GM12892 (cell line): ENCODE measurements around the gene IRF3.
A peak's percentile ranks its signal among the peaks of the same experiment; 100 is the strongest.

Experiments
- POLR2A ChIP-seq: IDR thresholded peaks from 2 replicates; pipeline ENCODE4 v1.6.1; 2011; ENCODE audit warnings: low read depth, low read length, control low read depth
- POLR2AphosphoS5 ChIP-seq: IDR thresholded peaks from 2 replicates; pipeline ENCODE4 v1.6.1; 2011; ENCODE audit warnings: low read depth, low read length, control low read depth
- TAF1 ChIP-seq: IDR thresholded peaks from 2 replicates; pipeline ENCODE4 v1.6.1; 2011; ENCODE audit warnings: low read depth, mild to moderate bottlenecking, control low read depth, low read length, borderline replicate concordance

- TF ChIP-seq POLR2A, result peak; percentile 13; the same call in 1 of the 2 replicates
- no peak for TF ChIP-seq TAF1
- no peak for TF ChIP-seq POLR2AphosphoS5
Measured at GRCh38 chr19:49658566-49659442, 6.9 kb downstream of the IRF3 start.
